Tibial nerve (tissue), 3 donors: ENCODE measurements around the gene ZMYND12.

Experiments
- POLR2A ChIP-seq, 2 donors: fragments of 450-650 bp; IDR thresholded peaks; one replicate each; pipeline ENCODE4 v1.6.1; 2017; ENCODE audit warnings: antibody characterized with exemption in 2 of 2, mild to moderate bottlenecking in 2 of 2, moderate library complexity in 2 of 2
- TF ChIP-seq, protein P1 (sequence below), 5 experiments: fragments of 200-600 bp in 3 of 5; fragments of 450-650 bp in 2 of 5; sonication (generic) in 3 of 5; IDR thresholded peaks; one replicate each; pipeline ENCODE4 v1.5.1; 2016 to 2019; ENCODE audit warnings: antibody characterized with exemption in 5 of 5, mild to moderate bottlenecking in 3 of 5, moderate library complexity in 2 of 5

DNA sequence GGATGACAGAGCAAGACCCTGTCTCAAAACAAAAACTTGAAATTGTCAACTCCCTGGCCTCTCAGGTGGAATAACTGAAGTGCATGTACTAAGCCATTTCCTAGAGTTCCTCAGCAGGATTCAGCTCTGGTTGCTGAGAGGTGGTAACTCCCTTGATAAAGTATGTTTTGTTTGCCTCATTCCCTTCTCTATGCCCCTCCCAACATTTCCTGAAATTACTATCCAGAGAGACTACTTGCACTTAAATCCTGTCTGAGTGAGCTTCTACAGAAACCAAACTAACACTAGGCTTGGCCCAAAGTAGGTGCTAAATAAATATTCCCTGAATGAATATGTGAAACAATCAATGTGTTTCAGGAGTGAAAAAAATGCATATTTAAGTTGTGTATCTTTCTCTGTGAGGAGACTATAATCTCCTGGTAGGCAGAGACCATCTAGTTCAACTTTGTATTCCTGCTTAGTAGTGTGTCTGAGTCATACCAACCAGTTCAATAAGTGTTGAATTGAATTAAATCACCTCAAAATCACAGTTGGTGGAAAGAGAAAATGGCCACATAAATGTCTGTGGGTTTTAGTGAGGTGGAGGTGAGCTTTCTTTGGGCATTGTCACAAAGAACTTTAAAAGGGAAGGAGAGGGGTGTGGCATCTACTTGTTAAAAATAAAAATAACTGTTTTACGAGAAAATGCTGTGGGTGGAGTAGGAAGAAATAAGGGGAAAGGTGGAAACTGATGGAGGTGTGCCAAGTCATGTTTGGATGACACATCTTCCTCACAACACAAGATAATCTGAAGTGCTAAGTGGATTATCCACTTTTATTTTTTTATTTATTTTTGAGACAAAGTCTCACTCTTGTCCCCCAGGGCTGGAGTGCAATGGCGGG lies 62.6 kb downstream of the ZMYND12 start:
- TF ChIP-seq, protein P1, sequence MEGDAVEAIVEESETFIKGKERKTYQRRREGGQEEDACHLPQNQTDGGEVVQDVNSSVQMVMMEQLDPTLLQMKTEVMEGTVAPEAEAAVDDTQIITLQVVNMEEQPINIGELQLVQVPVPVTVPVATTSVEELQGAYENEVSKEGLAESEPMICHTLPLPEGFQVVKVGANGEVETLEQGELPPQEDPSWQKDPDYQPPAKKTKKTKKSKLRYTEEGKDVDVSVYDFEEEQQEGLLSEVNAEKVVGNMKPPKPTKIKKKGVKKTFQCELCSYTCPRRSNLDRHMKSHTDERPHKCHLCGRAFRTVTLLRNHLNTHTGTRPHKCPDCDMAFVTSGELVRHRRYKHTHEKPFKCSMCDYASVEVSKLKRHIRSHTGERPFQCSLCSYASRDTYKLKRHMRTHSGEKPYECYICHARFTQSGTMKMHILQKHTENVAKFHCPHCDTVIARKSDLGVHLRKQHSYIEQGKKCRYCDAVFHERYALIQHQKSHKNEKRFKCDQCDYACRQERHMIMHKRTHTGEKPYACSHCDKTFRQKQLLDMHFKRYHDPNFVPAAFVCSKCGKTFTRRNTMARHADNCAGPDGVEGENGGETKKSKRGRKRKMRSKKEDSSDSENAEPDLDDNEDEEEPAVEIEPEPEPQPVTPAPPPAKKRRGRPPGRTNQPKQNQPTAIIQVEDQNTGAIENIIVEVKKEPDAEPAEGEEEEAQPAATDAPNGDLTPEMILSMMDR (IDR thresholded peaks at IDR 0.05), result no peak
- TF ChIP-seq POLR2A (IDR thresholded peaks at IDR 0.05), result no peak
